Measurements from ENCODE around the gene AMPH.

DNA sequence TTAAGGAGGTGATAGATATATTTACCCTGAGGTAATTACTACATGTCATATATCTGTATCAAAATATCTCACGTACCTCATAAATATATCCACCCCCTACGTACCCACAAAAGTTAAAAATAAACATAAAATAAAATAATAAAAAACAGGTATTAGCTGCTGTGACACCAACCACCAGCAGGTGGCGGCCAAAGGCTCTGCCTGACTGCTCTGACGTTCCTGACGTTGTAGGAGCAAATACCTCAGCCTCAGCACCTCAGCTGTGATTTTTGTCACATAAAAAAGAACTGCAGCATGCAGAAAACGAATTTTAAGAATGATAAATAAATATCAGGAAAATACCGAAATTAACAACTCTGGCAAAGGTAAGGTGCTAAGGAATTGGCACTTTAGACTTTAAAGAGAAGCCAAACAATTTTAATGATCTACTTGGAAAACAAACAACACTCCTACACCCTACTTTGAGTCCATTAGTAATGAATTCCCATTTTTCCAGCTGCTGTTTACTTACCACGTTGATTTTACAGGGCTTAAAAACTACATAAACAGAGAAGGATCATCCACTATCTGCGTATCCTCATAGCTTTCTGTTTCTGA lies 232.3 kb downstream of the AMPH start:
- TF ChIP-seq CTCF (conservative IDR thresholded peaks at IDR 0.05; ENCODE audit: low read depth, low read length) (peak; percentile 90), MXI1 (IDR thresholded peaks at IDR 0.05; ENCODE audit: borderline replicate concordance, low read depth, low read length) (no peak)
